Stomach (tissue), 4 donors: Measurements from ENCODE around the gene COPS7A.

Source experiments
- EP300 ChIP-seq: sonication (generic); formaldehyde crosslinking; IDR thresholded peaks from one replicate; pipeline ENCODE4 v1.6.1; 2017; ENCODE audit warnings: antibody characterized with exemption
- POLR2AphosphoS5 ChIP-seq, 3 donors: sonication (generic); formaldehyde crosslinking; IDR thresholded peaks; one replicate each; pipeline ENCODE4 v1.6.1; 2016; ENCODE audit warnings: antibody characterized with exemption in 3 of 3
- TF ChIP-seq, protein P1 (sequence below), 7 experiments: fragments of 450-650 bp in 4 of 7; fragments of 200-600 bp in 3 of 7; sonication (generic) in 3 of 7; IDR thresholded peaks; one replicate each; pipeline ENCODE4 v1.5.1; 2016 to 2019; ENCODE audit warnings: antibody characterized with exemption in 7 of 7, control low read depth in 2 of 7, mild to moderate bottlenecking in 1 of 7

DNA sequence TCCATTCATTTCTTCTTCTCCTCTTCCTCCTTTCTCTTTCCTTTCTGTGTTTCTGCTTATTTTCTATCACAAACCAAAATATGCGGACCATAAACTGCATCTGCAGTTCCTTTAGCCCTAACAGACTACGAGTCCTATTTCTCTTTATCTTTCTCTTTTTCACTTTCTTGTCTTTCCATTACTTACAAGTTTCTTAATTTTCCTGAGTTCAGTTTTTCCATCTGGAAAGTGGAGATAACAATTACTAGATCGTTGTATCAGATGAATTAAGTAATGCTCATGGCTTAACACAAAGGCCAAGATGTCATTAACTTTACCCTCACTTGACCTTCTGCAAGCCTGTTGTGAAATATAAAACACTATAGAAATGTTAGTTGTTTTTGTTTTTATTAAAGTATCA is 983 bp upstream of the COPS7A start:
- TF ChIP-seq, protein P1, sequence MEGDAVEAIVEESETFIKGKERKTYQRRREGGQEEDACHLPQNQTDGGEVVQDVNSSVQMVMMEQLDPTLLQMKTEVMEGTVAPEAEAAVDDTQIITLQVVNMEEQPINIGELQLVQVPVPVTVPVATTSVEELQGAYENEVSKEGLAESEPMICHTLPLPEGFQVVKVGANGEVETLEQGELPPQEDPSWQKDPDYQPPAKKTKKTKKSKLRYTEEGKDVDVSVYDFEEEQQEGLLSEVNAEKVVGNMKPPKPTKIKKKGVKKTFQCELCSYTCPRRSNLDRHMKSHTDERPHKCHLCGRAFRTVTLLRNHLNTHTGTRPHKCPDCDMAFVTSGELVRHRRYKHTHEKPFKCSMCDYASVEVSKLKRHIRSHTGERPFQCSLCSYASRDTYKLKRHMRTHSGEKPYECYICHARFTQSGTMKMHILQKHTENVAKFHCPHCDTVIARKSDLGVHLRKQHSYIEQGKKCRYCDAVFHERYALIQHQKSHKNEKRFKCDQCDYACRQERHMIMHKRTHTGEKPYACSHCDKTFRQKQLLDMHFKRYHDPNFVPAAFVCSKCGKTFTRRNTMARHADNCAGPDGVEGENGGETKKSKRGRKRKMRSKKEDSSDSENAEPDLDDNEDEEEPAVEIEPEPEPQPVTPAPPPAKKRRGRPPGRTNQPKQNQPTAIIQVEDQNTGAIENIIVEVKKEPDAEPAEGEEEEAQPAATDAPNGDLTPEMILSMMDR (IDR thresholded peaks at IDR 0.05) = no peak
- TF ChIP-seq EP300 (no peak), POLR2AphosphoS5 (IDR thresholded peaks at IDR 0.05) (no peak)
